Heart right ventricle (tissue), 16 donors: ENCODE measurements around the gene CUEDC1. TPM values are rescaled to one million over a fixed set of nuclear protein-coding genes. Genes with fewer than 3 reads are reported as not detected.

Experiments used
- ATAC-seq, 8 donors: fragments of 200-7000 bp; cut with Tn5 transposase; one replicate each; pipeline ENCODE4 v1.9.1; 2020; ENCODE audit warnings: mild to moderate bottlenecking in 8 of 8, moderate library complexity in 8 of 8, moderate number of reproducible peaks in 1 of 8
- DNase-seq, 2 donors: peaks; one replicate each; pipeline ENCODE4 v3.0.0-alpha.2; 2020
- H3K27ac ChIP-seq, 10 donors: fragments of 200-600 bp; sonication (generic) in 2 of 10; one replicate each; pipeline versions ENCODE4 v1.5.0 to v1.8.0; 2020 to 2022; ENCODE audit warnings: mild to moderate bottlenecking in 3 of 10
- H3K27me3 ChIP-seq, 7 donors: fragments of 200-600 bp; one replicate each; pipeline ENCODE4 v1.8.0; 2021 to 2022; ENCODE audit warnings: mild to moderate bottlenecking in 2 of 7
- H3K36me3 ChIP-seq, 9 donors: fragments of 200-600 bp; sonication (generic) in 1 of 9; one replicate each; pipeline versions ENCODE4 v1.5.0 to v1.8.0; 2020 to 2022; ENCODE audit warnings: mild to moderate bottlenecking in 2 of 9
- H3K4me1 ChIP-seq, 9 donors: fragments of 200-600 bp; sonication (generic) in 1 of 9; one replicate each; pipeline versions ENCODE4 v1.5.0 to v1.8.0; 2020 to 2022; ENCODE audit warnings: mild to moderate bottlenecking in 4 of 9
- H3K4me3 ChIP-seq, 10 donors: fragments of 200-600 bp; sonication (generic) in 2 of 10; one replicate each; pipeline versions ENCODE4 v1.5.0 to v1.8.0; 2020 to 2022; ENCODE audit warnings: mild to moderate bottlenecking in 7 of 10, moderate library complexity in 2 of 10
- H3K9me3 ChIP-seq, 11 donors: fragments of 200-600 bp in 10 of 11; sonication (generic) in 2 of 11; one replicate each; pipeline versions ENCODE4 v1.5.0 to v1.8.0; 2013 to 2022; ENCODE audit warnings: mild to moderate bottlenecking in 2 of 11, control low read depth in 1 of 11, moderate library complexity in 1 of 11
- CTCF ChIP-seq, 9 donors: fragments of 200-600 bp; sonication (generic) in 2 of 9; IDR thresholded peaks; one replicate each; pipeline versions ENCODE4 v1.5.0 to v1.8.0; 2021 to 2022; ENCODE audit warnings: antibody characterized with exemption in 9 of 9, mild to moderate bottlenecking in 5 of 9, moderate library complexity in 1 of 9
- WGBS, 2 donors: extraction: QIAGEN DNeasy Blood & Tissue Kit; methylation state at CpG; one replicate each; pipeline ENCODE4 v1.1.7; 2013; ENCODE audit warnings: inconsistent platforms in 1 of 2; 5-methylcytosine and 5-hydroxymethylcytosine counted together
- intact Hi-C, 10 donors: fragments of 100-400 bp; cut with DNase I; formaldehyde crosslinking; loops; one replicate each; pipeline versions ENCODE4 v1.11.1 to v1.14.2; 2022
- polyA plus RNA-seq, 2 donors: library from polyadenylated mRNA; stranded (reverse); fragments of 200-250 nt; gene quantifications; one replicate each; pipeline ENCODE4 v1.2.3, GENCODE V29; 2013
- total RNA-seq, 10 donors: library from RNA; stranded (reverse); fragmentation: NEBNext Ultra II Directional in 3 of 10; extraction: Animal tissue kit (Norgen Biotek cat#: 25700) in 3 of 10; gene quantifications; one replicate each; pipeline versions ENCODE4 v1.2.1 to v1.2.4, GENCODE V29; 2021 to 2023
- donor health status: Arrhythmogenic right ventricular cardiomyopathy.
- donor health status: ischemic (EF 13 %, LVEDD 7.1; RV severe dilation, severe dysfunction).
- donor health status: healthy with polysubstance abuse.
- donor health status: DM: no; HTN: yes; CAD: no.
- donor health status: DM: no; HTN: no; CAD: no.
- donor health status: ischemic (EF 25% LVEDD 6.9; RV normal size, moderate dysfunction).
- donor health status: ischemic (EF 25% LVEDD 5.7; RV mildly dilated, moderate dysfunction).
- donor health status: healthy.
- donor health status: DM: yes; HTN: yes; CAD: no.
- donor health status: Ischemic cardiomyopathy.
- donor health status: ischemic (EF 35%, LVEDD 5.7; RV mildly dilated, moderate dysfunction).
- donor health status: nonischemic (EF 11% LVEDD 7.7; RV severe dilation, severe dysfunction).
- donor health status: DM: yes; HTN: yes; CAD: no.
- donor health status: PGD.
- donor health status: ischemic (EF 29% LVEDD 5.4; RV normal size, mild dysfunction).
- donor health status: nonischemic (EF 23%, LVEDD 6.1; RV moderate dilation, normal function).

The CUEDC1 gene
- total and polyA plus RNA-seq, 12 donors = 26.9 to 65.0 (median 45.4) TPM

DNA sequence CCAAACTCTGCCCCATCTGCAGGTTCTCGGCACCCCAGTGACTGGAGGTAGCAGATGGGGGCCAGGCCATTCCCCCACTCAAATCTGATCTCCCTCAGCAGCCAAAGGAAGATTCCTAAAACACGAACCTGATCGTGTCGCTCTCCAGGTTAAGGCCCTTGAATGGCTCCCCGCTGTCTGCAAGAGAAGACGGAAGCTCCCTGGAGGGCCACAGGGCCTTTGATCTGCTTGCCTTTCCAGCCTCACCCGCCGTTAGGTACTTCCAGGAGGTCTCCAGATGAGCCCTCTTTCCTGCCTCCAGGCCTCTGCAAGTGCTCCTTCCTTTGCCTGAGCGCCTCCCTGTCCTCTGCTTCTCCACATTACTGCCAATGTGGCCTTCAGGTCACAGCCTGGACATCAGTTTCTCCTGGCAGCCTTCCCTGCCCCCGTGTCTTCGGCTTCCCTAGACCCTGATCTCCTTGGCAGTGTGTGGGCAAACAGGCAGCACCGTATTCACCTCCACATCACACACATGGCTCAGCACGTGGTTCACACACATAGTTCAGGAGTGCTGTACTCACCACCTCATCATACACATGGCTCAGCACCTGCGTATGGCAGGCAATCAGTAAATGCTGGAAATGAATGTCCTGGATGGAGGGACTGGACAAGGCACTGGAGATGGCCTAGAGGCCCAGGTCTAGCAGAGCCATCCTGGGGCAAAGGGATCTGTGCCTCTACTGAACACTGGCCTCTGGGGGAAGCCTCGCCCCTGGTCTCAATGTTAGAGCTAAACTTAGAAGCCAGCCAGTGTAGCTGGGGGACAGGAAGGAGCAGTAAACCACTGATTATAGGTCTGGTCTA lies 79.0 kb downstream of the CUEDC1 start:
- Histone ChIP-seq H3K4me3 (no peak overlapping the region), H3K27me3 (no peaks in the 10 kb centered on the region), H3K27ac (peak overlapping the region; percentile 44 to 94 (median 87)), H3K4me1 (peaks cover 42 to 93% (median 75%) of the 10 kb centered on the region in 9 donors), H3K36me3 (peaks cover 0 to 69% (median 28%) of the 10 kb centered on the region in 9 donors), H3K9me3 (no peaks in the 10 kb centered on the region)
- intact Hi-C loops = loop anchor here in 1 of 10 donors (5.0 kb wide), 1 partner anchor 121 kb away; no protein-coding TSS in a partner anchor
- WGBS, 2 donors = 68 to 69% methylated on average over 15 of the region's 15 CpGs
- DNase-seq = no peak
- ATAC-seq = no peak
- TF ChIP-seq CTCF (IDR thresholded peaks at IDR 0.05) = no peak

GRCh38 chr17:57875290-57876022 lies 79.8 kb downstream of the CUEDC1 start:
- peak; percentile 84 to 92 (median 88) for ATAC-seq
- peak overlapping the region in 6 of 10 donors; percentile 18 to 34 (median 27) for H3K4me3 ChIP-seq

DNA sequence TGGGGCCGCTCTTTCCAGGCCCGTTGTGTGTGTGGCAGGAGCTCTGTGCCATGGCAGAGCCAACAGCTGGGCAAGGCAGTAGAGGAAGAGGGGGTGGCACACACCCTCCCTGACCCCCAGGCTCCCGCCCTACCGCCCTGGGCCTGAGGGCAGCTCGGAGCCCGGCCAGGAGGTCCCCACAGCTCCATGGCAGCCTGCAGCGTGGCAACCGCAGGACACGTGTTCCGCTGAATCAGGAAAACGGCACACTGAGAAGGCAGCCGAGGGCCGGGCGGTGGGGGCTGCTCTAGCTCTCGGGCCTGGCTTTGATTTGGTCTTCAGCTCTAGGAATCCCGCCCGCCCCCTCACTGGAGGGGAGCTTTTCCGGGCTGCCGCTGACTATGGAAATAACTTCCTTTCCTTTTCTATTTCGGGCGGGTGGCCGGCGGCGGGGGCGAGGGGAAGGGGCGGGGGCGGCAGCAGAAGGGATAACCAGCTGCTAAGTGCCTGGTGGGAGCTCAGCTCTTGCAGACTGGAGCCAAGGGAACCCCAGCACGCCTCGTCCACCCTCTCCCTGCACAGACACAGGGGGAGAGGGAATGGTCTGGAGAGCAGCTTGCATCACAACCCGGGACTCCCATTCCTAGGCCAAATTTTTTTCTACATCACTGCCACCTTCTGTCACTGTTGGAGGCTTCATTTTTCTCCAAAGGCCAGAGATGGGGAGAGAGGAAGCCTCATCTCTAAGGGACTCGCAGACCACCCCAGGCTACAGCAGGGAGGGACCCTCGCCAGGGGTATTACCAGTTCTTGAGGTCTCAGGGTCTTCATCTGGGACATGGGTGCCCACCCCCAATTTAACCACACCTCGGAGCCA lies 80.5 kb downstream of the CUEDC1 start:
- ATAC-seq (peak; percentile 72 to 91 (median 87)), DNase-seq (peak; percentile 72 to 90)
- peak overlapping the region in 7 of 10 donors; percentile 9 to 34 (median 27) for H3K4me3 ChIP-seq
- TF ChIP-seq CTCF (IDR thresholded peaks at IDR 0.05) = no peak
- H3K27me3 ChIP-seq = no peaks in the 10 kb centered on the region
- peak overlapping the region; percentile 44 to 94 (median 87) for H3K27ac ChIP-seq
- peaks cover 0 to 79% (median 39%) of the 10 kb centered on the region in 9 donors for H3K36me3 ChIP-seq
- H3K4me1 ChIP-seq = peaks cover 36 to 85% (median 70%) of the 10 kb centered on the region in 9 donors
- WGBS, 2 donors = 8 to 9% methylated on average over 33 of the region's 33 CpGs
- intact Hi-C loops = loop anchor here in 3 of 10 donors (2.0 to 5.0 kb wide), 3 partner anchors 20 to 123 kb away; no protein-coding TSS in a partner anchor
- no peaks in the 10 kb centered on the region for H3K9me3 ChIP-seq

More at GRCh38 chr17:57875290-57876022, 79.8 kb downstream of the CUEDC1 start:
- TF ChIP-seq CTCF (IDR thresholded peaks at IDR 0.05) = peak; percentile 5 to 58 (median 43)
- Histone ChIP-seq H3K36me3 (peaks cover 0 to 77% (median 34%) of the 10 kb centered on the region in 9 donors), H3K27me3 (no peaks in the 10 kb centered on the region), H3K27ac (peak overlapping the region; percentile 44 to 94 (median 87)), H3K9me3 (no peaks in the 10 kb centered on the region), H3K4me1 (peaks cover 36 to 85% (median 67%) of the 10 kb centered on the region in 9 donors)
- intact Hi-C loops = loop anchor here in 2 of 10 donors (2.0 to 5.0 kb wide), 2 partner anchors 19 to 122 kb away; no protein-coding TSS in a partner anchor
- WGBS, 2 donors = 20 to 23% methylated on average over 10 of the region's 10 CpGs
- DNase-seq = peak; percentile 80 to 82
